ENCODE results near the gene ANGPT4.
"Not testable (repeated sequence)": the region's sequence is repeated elsewhere in the genome, so short reads cannot be mapped to it uniquely, and the experiment has no call there.

The ANGPT4 gene

DNA sequence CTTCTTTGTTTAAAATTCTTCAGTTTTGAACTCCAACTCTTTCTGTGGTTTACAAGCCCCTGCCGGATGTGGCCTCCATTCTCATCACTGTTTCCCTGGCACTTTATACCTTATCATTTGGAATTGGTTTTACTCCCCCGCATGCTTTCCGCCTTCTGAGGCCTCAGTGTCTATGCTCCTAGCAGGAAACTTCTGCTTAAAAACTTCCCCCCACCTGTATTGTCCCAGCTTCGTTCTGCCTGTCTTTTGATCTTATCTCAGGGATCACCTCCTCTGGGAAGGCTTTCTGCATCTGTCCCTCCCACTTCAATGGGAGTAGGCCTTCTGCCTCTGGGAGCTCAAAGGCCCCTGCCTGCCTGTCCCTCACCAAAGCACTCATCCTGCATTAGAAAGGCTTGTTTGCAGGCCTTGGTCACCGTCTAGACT is 3.4 kb upstream of the ANGPT4 start:
- H3K27ac Mint-ChIP-seq = no peak overlapping the region
- H3K4me1 Mint-ChIP-seq = peaks cover 6% of the 10 kb centered on the region
- peaks cover 4% of the 10 kb centered on the region for H3K27me3 Mint-ChIP-seq
- ATAC-seq (no peak), DNase-seq (no peak)
- H3K9me3 Mint-ChIP-seq = no peaks in the 10 kb centered on the region
- no peak overlapping the region for H3K4me3 Mint-ChIP-seq

DNA sequence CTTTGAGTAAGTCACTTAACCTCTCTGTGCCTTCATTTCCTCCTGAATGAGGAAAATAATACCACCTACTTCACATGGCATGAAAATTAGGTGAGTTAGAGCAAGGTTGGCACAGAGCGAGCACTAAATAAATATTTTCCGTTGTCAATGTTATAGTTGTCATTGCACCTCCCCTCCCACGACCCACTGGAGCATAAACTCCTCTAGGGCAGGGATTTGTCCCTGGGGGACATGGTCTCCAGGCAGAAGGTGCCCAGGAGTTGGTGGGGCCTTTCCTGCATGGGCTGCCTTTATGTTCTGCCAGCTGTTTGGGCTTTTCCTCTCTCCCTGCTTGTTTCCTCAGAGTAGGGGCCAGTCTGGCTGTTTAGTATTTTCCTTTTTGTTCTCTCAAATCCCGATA is 1.3 kb upstream of the ANGPT4 start:
- no peak overlapping the region for H3K27ac Mint-ChIP-seq
- no peaks in the 10 kb centered on the region for H3K9me3 Mint-ChIP-seq
- no peak for DNase-seq
- peaks cover 14% of the 10 kb centered on the region for H3K4me1 Mint-ChIP-seq
- ATAC-seq = no peak
- no peak overlapping the region for H3K4me3 Mint-ChIP-seq
- peaks cover 22% of the 10 kb centered on the region for H3K27me3 Mint-ChIP-seq

DNA sequence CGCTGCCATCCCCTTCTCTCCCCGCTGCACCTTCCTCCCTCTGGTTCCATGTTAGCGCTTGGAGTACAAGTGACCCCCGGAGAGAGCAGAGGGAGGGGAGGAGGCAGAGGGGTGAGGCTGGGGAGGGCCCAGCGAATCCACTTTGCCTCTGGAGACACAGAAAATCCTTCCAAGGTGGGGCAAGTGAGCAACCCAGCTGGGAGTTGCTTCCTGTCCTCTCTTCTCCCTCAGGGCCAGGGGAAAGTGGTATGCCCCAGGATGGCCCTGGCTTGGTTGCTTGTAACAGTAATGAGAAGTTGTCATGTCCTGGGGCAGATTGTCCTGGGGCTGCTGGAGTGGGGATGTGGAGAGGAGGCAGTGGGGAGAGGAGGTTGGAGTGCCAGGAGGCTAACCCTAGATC is 691 bp upstream of the ANGPT4 start:
- DNase-seq = no peak
- no peak for ATAC-seq
- Mint-ChIP-seq H3K4me1 (peaks cover 14% of the 10 kb centered on the region), H3K27me3 (peaks cover 22% of the 10 kb centered on the region), H3K27ac (no peak overlapping the region), H3K9me3 (no peaks in the 10 kb centered on the region), H3K4me3 (no peak overlapping the region)

DNA sequence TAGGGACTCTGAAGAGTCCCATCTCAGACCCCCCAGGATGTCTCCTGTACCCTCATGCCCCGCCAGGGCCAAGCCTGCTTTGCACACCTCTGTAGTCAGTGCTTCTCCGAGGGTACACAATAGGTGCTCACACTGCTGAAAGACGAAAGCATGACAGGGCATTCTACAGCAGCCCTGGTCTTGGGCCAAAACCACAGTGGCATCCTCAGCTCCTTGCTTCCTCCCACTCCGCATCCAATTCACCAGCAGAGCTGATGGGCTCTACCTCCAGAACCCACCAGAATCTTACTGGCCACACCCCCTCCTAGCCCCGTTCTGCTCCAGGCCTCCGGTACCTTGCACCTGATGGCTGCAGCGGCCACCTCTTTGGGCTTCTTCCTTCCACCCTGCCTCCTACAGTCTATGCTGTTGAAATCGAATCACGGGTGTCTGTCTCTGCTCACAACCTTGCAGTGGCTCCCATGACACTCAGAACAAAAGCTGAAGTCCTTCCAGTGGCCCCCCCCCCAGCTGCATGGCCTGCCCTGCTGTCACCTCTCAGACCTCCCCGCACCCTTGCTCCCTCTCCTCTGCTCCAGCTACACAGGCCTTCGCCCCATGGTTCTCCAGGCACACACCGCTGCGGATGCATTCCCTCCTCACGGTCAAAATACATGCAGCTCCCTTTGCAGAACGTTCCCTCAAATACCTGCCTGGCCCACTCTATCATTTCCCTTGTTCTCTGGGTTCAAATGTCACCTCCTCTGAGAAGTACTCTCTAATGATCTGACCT is 1.2 kb downstream of the ANGPT4 start:
- Mint-ChIP-seq H3K9me3 (no peaks in the 10 kb centered on the region), H3K27me3 (peaks cover 22% of the 10 kb centered on the region), H3K27ac (no peak overlapping the region), H3K4me1 (peaks cover 14% of the 10 kb centered on the region), H3K4me3 (no peak overlapping the region)
- ATAC-seq = peak; percentile 31
- no peak for DNase-seq

DNA sequence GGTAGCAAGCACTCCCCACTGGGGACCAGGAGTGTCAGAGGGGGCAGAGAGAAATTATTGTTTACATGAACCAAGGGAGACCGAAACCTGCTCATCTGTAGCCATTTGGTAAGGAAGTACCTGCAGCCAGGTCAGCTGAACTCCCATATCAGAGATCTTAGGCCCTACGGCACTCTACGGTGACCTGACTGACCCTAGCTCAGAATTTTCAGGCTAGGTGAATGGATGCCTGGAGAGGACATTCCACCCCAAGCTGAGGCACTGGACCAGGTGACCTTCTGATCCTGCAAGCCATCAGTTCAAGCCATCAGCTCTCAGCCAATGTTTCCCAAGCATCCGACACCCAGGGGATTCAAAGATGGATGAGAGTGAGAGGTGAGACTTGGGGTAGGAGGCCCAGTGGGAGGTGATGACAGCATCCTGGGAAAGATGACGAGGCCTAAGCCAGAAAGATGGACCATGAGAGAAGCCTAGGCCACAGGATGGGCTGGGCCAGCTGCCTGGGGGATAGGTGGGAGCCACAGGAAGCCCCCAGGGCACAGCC is 2.8 kb downstream of the ANGPT4 start:
- H3K9me3 Mint-ChIP-seq = no peaks in the 10 kb centered on the region
- H3K4me3 Mint-ChIP-seq = no peak overlapping the region
- H3K27me3 Mint-ChIP-seq = peaks cover 22% of the 10 kb centered on the region
- ATAC-seq (no peak), DNase-seq (no peak)
- H3K4me1 Mint-ChIP-seq = peaks cover 14% of the 10 kb centered on the region
- H3K27ac Mint-ChIP-seq = peak overlapping the region in 1 of 2 donors; percentile 87

DNA sequence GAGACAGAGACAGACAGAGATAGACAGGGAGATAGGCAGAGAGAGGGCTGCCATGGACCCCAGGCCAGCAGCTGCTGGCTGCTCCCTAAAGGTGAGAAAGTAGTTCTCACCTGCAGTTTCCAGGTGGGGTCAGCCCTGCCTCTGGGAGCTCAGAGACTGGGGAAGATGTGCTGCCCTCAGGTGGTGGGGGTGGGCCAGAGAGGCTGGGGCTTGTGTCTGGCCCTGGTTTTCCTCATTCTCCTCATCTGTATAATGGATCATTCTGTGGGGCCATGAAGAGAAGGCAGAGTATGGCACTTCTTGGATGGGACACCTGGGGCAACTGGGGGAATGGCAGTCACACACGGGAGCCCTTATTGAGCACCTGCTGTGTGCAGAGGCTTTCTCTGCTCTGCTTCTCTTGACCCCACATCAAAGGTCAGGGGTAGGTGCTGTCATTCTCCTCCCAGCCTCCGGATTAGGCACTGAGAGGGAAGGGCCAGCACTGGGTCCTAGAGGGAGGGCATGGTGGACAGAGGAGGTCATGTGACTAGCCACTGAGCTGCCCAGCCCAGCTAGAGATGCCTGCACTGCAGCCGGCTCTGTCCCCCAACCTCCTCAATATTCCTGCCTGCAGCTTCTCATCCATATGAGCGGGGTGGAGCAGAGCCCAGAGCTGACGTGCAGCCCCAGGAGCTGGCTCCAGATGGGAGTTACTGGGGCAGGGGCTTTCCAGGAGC is 4.1 kb downstream of the ANGPT4 start:
- Mint-ChIP-seq H3K9me3 (no peaks in the 10 kb centered on the region), H3K27me3 (peaks cover 22% of the 10 kb centered on the region), H3K4me1 (peaks cover 14% of the 10 kb centered on the region), H3K4me3 (no peak overlapping the region), H3K27ac (peak overlapping the region in 1 of 2 donors; percentile 22)
- DNase-seq (no peak), ATAC-seq (peak; percentile 41)

DNA sequence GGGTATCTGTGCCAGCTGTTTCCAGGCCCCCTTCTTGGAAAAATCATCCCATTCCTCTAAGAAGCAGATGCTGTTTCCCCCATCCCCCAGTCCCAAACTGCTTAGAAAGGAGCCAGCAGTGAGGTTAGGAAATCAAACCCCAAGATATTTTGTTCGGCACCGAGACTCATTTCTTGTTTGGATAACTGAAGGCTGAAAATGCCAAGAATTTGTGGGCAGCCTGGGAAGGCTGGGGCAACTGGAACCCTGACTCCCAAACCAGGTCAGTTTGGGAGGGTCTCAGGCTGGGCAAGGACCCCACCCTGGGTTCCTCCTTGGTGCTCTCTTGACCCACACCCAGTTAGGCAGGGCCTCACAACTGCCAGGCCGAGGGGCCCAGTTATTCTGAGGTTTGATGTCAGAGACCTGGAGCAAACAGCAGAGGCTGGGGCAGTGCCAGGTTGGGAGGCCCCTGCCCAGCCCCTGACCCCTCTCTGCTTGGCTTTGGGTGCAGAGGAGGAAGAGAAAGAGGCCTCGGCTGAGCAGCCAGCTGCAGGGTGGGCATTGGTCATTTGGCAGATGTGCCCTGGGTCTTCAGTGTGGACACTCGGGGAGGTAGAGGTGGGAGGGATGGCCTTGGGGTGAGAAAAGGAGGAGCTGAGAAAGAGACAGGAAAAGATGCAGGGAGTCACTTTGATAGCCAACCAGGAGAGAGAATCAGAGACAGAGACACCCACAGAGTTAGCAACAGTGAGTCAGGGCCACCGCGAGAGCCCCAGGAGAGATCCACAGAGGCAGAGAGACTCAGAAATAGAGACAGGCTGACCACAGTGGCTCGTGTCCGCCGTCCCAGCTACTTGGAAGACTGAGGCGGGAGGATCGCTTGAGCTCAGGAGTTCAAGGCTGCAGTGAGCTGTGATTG is 5.0 kb downstream of the ANGPT4 start:
- no peak for DNase-seq

DNA sequence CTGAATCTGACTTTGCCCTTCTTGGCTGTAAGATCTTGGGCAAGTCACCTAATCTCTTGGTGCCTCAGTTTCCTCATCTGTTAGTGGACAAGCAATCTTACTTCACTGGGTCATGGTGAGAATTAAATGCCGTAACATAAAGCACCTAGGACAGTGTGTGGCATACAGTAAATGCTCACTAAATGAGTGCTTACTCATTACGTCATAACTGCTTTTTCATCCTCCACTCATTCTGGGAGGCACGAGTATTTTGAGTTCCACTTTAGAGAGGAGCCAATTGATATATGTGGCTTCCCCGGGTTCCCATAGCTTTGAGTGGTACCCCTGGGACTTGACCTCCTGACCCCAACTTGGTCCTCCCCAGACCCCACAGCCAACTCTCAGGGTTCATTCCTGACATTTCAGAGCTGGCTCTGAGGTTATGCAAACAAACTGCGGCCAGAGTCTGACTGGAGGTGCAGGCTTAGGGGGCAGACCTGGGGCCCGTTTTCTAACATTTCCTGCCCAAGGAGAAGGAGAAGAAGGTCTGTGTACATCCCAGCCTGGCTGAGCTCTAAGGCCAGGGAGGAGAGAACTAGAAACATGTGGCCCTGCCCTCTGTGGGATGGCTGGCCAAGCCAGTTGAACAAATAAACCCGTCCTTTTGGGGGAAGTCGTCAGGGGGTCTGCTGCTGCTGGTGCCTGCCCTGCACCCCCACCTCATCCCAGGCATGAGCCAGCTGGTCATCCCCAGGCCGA is 5.8 kb downstream of the ANGPT4 start:
- H3K4me3 Mint-ChIP-seq = no peak overlapping the region
- peak overlapping the region in 1 of 2 donors; percentile 21 for H3K27ac Mint-ChIP-seq
- no peaks in the 10 kb centered on the region for H3K9me3 Mint-ChIP-seq
- peaks cover 14% of the 10 kb centered on the region for H3K4me1 Mint-ChIP-seq
- H3K27me3 Mint-ChIP-seq = peaks cover 22% of the 10 kb centered on the region
- no peak for ATAC-seq
- no peak for DNase-seq

More for the DNA sequence above, 5.0 kb downstream of the ANGPT4 start:
- Mint-ChIP-seq H3K9me3 (no peaks in the 10 kb centered on the region), H3K27me3 (peaks cover 22% of the 10 kb centered on the region), H3K27ac (peak overlapping the region in 1 of 2 donors; percentile 79), H3K4me3 (no peak overlapping the region), H3K4me1 (peaks cover 14% of the 10 kb centered on the region)
- no peak for ATAC-seq

DNA sequence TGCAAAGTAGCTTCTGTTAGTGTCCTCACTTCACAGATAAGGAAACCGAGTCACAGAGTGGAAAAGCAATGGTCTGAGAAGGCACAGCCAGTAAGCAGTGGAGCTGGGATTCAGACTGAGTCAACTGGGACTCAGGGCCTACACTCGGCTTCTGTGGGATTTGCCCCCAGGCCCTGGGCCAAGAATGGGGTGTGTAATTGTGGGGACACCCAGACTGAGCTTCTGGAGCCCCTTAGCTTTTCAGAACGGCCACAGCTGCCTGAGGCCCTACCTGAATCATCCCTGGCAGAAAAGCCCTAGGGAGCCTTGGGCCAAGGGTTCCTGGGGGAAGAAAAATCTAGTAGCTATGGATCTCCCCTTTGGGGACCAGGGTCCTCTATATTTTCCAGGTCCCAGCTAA is 6.5 kb downstream of the ANGPT4 start:
- Mint-ChIP-seq H3K9me3 (no peaks in the 10 kb centered on the region), H3K27me3 (peaks cover 19% of the 10 kb centered on the region), H3K4me1 (peaks cover 9% of the 10 kb centered on the region), H3K27ac (no peak overlapping the region), H3K4me3 (no peak overlapping the region)
- no peak for ATAC-seq
- DNase-seq = no peak

DNA sequence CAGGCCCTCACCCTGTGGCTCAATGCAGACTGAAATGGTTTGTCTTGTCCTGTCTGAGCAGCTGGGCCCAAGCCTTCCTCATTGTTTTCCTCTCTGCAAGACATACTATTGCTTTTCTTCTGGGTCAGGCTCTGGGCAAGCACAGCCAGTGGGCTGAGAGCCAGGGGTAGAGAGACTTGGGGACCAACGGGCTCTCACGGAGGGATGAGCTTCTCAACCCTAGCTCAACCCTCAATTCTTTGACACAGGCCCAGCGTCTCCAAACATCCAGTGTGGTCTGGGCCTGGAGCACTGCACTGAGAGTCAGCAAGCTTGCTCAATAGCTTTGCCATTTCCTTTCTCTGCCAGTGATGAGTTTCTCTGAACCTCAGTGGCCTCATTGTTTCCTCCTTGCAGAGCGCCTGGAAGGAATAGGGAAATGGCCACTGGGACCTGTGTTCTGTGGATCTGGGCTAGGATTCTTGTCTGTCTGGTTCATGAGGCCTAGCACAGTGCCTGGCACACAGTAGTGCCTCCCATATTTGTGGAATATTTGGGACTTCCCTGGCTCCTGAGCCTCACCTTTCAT is 9.3 kb downstream of the ANGPT4 start:
- ATAC-seq (no peak), DNase-seq (no peak)
- Mint-ChIP-seq H3K4me1 (no peaks in the 10 kb centered on the region), H3K27ac (peak overlapping the region in 1 of 2 donors; percentile 62), H3K9me3 (no peaks in the 10 kb centered on the region), H3K27me3 (no peaks in the 10 kb centered on the region), H3K4me3 (no peak overlapping the region)

DNA sequence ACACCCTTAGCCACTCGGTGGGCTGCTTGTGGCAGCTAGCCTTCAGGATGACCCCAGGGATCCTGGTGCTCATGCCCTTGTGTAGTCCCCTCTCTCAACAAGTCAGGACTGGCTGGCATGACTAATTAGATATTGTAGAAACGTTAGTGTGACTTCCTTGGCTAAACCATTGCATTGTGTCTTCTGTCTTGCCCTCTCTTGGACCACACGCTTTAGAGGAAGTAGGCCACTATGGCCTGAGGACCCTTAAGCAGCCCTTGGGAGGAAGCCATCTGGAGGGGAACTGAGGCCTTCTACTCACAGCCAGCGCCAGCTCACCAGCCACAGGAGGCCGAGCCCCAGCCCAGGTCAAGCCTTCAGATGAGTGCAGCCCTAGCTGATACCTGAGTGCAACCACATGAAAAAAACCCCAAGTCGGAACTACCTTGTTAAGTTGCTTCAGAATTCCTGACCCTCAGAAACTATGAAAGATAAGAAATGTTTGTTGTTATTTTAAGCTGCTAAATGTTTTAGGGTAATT is 10.1 kb downstream of the ANGPT4 start:
- no peaks in the 10 kb centered on the region for H3K4me1 Mint-ChIP-seq
- no peaks in the 10 kb centered on the region for H3K9me3 Mint-ChIP-seq
- H3K27me3 Mint-ChIP-seq = no peaks in the 10 kb centered on the region
- H3K4me3 Mint-ChIP-seq = no peak overlapping the region
- ATAC-seq (no peak), DNase-seq (no peak)
- H3K27ac Mint-ChIP-seq = no peak overlapping the region

DNA sequence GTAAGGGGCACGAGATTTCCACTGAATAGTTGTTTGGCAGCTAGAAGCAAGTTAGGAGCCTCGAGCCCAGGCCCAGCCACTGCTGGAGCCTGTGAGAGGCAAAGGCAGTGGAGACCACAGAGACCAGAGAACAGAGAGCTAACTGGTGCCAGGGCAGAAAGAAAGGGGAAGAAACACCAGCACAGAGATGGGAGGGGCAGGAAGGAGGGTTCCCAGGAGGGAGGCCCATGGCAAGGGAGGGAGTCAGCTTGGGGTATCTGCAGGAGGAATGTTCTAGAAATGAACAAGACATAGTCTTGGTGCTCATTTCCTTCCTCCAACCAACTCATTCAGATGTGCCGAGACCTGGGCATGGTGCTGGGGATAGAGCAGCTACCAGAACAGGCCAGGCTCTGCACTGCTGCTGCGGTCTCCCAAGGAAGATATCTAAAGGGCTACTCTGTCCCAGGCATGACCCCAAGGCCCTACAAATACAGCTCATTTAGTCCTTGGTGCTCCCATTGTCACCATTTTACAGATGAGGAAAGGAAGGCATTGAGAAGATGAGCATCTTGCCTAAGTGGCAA is 10.7 kb downstream of the ANGPT4 start:
- DNase-seq (no peak), ATAC-seq (no peak)
- no peaks in the 10 kb centered on the region for H3K4me1 Mint-ChIP-seq
- no peaks in the 10 kb centered on the region for H3K9me3 Mint-ChIP-seq
- H3K27me3 Mint-ChIP-seq = no peaks in the 10 kb centered on the region
- no peak overlapping the region for H3K27ac Mint-ChIP-seq
- H3K4me3 Mint-ChIP-seq = no peak overlapping the region

DNA sequence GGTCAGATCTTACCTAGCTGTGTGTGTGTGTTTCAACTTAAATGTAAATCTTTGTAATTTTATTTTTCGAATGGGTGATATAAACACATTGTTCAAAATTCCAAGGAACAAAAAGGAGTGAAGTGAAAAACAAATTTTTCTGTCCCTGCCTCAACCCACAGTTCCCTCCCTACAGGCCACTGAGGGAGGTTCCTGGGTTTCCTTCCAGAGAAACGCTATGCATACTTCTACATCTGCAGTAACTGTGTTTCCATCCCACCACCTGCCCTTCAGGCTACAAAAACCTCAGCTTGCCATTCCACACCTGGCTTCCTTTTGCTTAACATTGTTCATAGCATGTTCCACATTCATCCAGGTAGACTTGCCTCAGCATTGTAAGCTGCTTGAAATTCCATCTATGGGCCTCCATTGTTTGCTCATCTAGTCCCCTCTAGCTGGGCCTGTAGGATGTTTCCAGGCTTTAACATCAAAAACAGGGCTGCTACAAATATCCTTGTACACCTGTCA is 12.0 kb downstream of the ANGPT4 start:
- no peak for DNase-seq
- Mint-ChIP-seq H3K27me3 (no peaks in the 10 kb centered on the region), H3K4me1 (no peaks in the 10 kb centered on the region), H3K27ac (no peak overlapping the region), H3K9me3 (no peaks in the 10 kb centered on the region), H3K4me3 (no peak overlapping the region)
- ATAC-seq = no peak

DNA sequence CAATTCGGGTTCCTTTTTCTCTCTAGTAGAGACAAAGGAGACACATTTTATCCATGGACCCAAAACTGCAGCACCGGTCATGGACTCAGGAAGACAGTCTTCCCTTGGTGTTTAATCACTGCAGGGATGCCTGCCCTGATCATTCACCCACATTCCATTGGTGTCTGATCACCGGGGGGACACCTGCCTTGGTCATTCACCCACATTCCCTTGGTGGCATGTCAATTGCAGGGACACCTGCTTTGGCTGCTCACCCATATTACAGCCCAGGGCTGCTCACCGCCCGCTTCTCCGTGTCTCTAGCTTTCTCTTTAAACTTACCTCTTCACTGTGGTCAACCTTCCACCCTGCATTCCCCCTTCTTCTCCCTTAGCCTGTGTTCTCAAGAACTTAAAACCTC is 18.7 kb downstream of the ANGPT4 start:
- not testable (repeated sequence) for H3K9me3 Mint-ChIP-seq, H3K27ac Mint-ChIP-seq, H3K4me1 Mint-ChIP-seq, DNase-seq, H3K27me3 Mint-ChIP-seq, ATAC-seq, H3K4me3 Mint-ChIP-seq
